ENCODE measurements around the gene SAAL1.

SAAL1 gene

GRCh38 chr11:18088366-18088765 lies 17.5 kb downstream of the SAAL1 start:
- DNase-seq (ENCODE audit: low read depth, low spot score), result no peak

GRCh38 chr11:18081551-18081950 lies 24.3 kb downstream of the SAAL1 start:
- no peak for DNase-seq (ENCODE audit: low read depth, low spot score)

GRCh38 chr11:18080451-18080850 lies 25.4 kb downstream of the SAAL1 start:
- no peak for DNase-seq (ENCODE audit: low read depth, low spot score)

GRCh38 chr11:18078909-18079308 lies 27.0 kb downstream of the SAAL1 start:
- DNase-seq (ENCODE audit: low read depth, low spot score), result no peak

GRCh38 chr11:18075444-18075843 lies 30.4 kb downstream of the SAAL1 start:
- DNase-seq (ENCODE audit: low read depth, low spot score), result no peak

GRCh38 chr11:18071098-18071705 lies 34.7 kb downstream of the SAAL1 start:
- no peak for DNase-seq (ENCODE audit: low read depth, low spot score)

GRCh38 chr11:18067372-18067771 lies 38.5 kb downstream of the SAAL1 start:
- DNase-seq (ENCODE audit: low read depth, low spot score), result no peak

GRCh38 chr11:18066626-18067025 lies 39.3 kb downstream of the SAAL1 start:
- no peak for DNase-seq (ENCODE audit: low read depth, low spot score)

- no peak for DNase-seq (ENCODE audit: low read depth, low spot score)
Observed at GRCh38 chr11:18065572-18065971, 40.3 kb downstream of the SAAL1 start.

- no peak for DNase-seq (ENCODE audit: low read depth, low spot score)
Observed at GRCh38 chr11:18064450-18065054, 41.3 kb downstream of the SAAL1 start.

GRCh38 chr11:18063862-18064434 lies 41.9 kb downstream of the SAAL1 start:
- DNase-seq (ENCODE audit: low read depth, low spot score), result no peak

GRCh38 chr11:18063125-18063524 lies 42.8 kb downstream of the SAAL1 start:
- no peak for DNase-seq (ENCODE audit: low read depth, low spot score)

GRCh38 chr11:18061351-18061750 lies 44.5 kb downstream of the SAAL1 start:
- no peak for DNase-seq (ENCODE audit: low read depth, low spot score)

GRCh38 chr11:18056561-18057181 lies 49.2 kb downstream of the SAAL1 start:
- no peak for DNase-seq (ENCODE audit: low read depth, low spot score)

- no peak for DNase-seq (ENCODE audit: low read depth, low spot score)
Observed at GRCh38 chr11:18054511-18055103, 51.3 kb downstream of the SAAL1 start.

GRCh38 chr11:18050848-18051247 lies 55.0 kb downstream of the SAAL1 start:
- DNase-seq (ENCODE audit: low read depth, low spot score), result no peak

GRCh38 chr11:18046116-18046777 lies 59.6 kb downstream of the SAAL1 start, which contains the start of gene TPH1:
Gene TPH1, minus strand, starts transcription at chr11:18046269. Its CDS starts 5,507 bp downstream, at chr11:18040762.
- DNase-seq (ENCODE audit: low read depth, low spot score), result no peak

- no peak for DNase-seq (ENCODE audit: low read depth, low spot score)
Observed at GRCh38 chr11:18036456-18036855, 69.4 kb downstream of the SAAL1 start.

Data from activated CD4-positive, CD25-positive, alpha-beta regulatory T cell treated with anti-CD3 and anti-CD28 coated beads, Interleukin-2, amount 50 U/mL, for 16 hours (primary cell).